H1 (cell line): Measurements from ENCODE around the gene SYVN1. TPM values are rescaled to one million over a fixed set of nuclear protein-coding genes. Genes with fewer than 3 reads are reported as not detected.
A peak's percentile ranks its signal among the peaks of the same experiment; 100 is the strongest.

Experiments
- CTCF ChIA-PET: fragments of 300-600 bp; sonication (Branson Sonifier 250); formaldehyde crosslinking; loops from one replicate; lab custom pipeline; 2021; ENCODE audit not compliant: partially characterized antibody; lab: Charles Lee
- POLR2A ChIA-PET: fragments of 300-600 bp; sonication (Branson Sonifier 250); formaldehyde crosslinking; loops from one replicate; lab custom pipeline; 2021; ENCODE audit warnings: inconsistent platforms; ENCODE audit not compliant: partially characterized antibody; lab: Charles Lee
- DNase-seq, 2 experiments: peaks; one replicate each; pipeline versions ENCODE4 v3.0.0 to v3.0.0-alpha.2; 2010 to 2022; ENCODE audit warnings: low spot score in 2 of 2, low read depth in 1 of 2, mixed read lengths in 1 of 2
- FAIRE-seq: peaks from 2 replicates; lab custom pipeline; 2011; peaks lifted over from hg19 to GRCh38; lab: Jason Lieb, UNC
- H2AFZ ChIP-seq: 2 replicates; pipeline ENCODE4 v1.8.1; 2012; ENCODE audit warnings: low read length, inconsistent platforms
- H2AK5ac ChIP-seq: 2 replicates; pipeline ENCODE4 v1.6.1; 2013; ENCODE audit warnings: low read depth, low read length
- H2BK120ac ChIP-seq: replicated peaks from 2 replicates; pipeline ENCODE3; 2013; ENCODE audit warnings: low read depth, low read length, inconsistent platforms
- H2BK12ac ChIP-seq: 2 replicates; pipeline ENCODE4 v1.6.1; 2013; ENCODE audit warnings: low read depth, low read length
- H2BK15ac ChIP-seq: 2 replicates; pipeline ENCODE4 v1.6.1; 2013; ENCODE audit warnings: low read length
- H2BK20ac ChIP-seq: 2 replicates; pipeline ENCODE4 v1.6.1; 2013; ENCODE audit warnings: low read length
- H2BK5ac ChIP-seq: 2 replicates; pipeline ENCODE4 v1.6.1; 2013; ENCODE audit warnings: low read depth, low read length
- H3K14ac ChIP-seq: 2 replicates; pipeline ENCODE4 v1.6.1; 2013; ENCODE audit warnings: inconsistent platforms; ENCODE audit not compliant: insufficient read length
- H3K18ac ChIP-seq: 2 replicates; pipeline ENCODE4 v1.6.1; 2013; ENCODE audit warnings: low read length; ENCODE audit errors: extremely low read depth
- H3K23ac ChIP-seq: 2 replicates; pipeline ENCODE4 v1.6.1; 2013; ENCODE audit warnings: inconsistent platforms; ENCODE audit not compliant: insufficient read length
- H3K23me2 ChIP-seq: 2 replicates; pipeline ENCODE4 v1.6.1; 2013; ENCODE audit warnings: low read depth, low read length
- H3K27ac ChIP-seq: 2 replicates; pipeline ENCODE4 v1.6.1; 2011; ENCODE audit warnings: low read depth, low read length, inconsistent platforms
- H3K27me3 ChIP-seq, 4 experiments: replicated peaks in 1 of 4; 1 replicate in 1 of 4; 2 replicates in 3 of 4; pipeline versions ENCODE4 v1.6.1 to v1.8.1; 2011 to 2013; ENCODE audit warnings: low read length in 3 of 4, mild to moderate bottlenecking in 3 of 4, inconsistent platforms in 2 of 4, mixed read lengths in 2 of 4, moderate library complexity in 1 of 4; ENCODE audit not compliant: control insufficient read depth in 3 of 4, insufficient read depth in 3 of 4; ENCODE audit errors: extremely low read depth in 1 of 4
- H3K36me3 ChIP-seq, 4 experiments: 2 replicates each; pipeline versions ENCODE4 v1.6.1 to v1.8.1; 2011 to 2013; ENCODE audit warnings: mild to moderate bottlenecking in 4 of 4, low read length in 3 of 4, moderate library complexity in 2 of 4, control low read depth in 1 of 4, inconsistent platforms in 1 of 4; ENCODE audit not compliant: insufficient read depth in 4 of 4, control insufficient read depth in 2 of 4
- H3K4ac ChIP-seq: replicated peaks from 2 replicates; pipeline ENCODE3; 2013; ENCODE audit warnings: low read length, low read depth, mixed read lengths, inconsistent platforms; ENCODE audit not compliant: insufficient read length
- H3K4me1 ChIP-seq, 4 experiments: replicated peaks in 1 of 4; 1 replicate in 1 of 4; 2 replicates in 3 of 4; pipeline versions ENCODE4 v1.6.1 to v1.8.1; 2011 to 2013; ENCODE audit warnings: low read length in 3 of 4, inconsistent platforms in 2 of 4, mixed read lengths in 1 of 4; ENCODE audit not compliant: insufficient read depth in 4 of 4, control insufficient read depth in 3 of 4
- H3K4me2 ChIP-seq, 2 experiments: 2 replicates each; pipeline versions ENCODE4 v1.6.1 to v1.8.1; 2011 to 2013; ENCODE audit warnings: low read depth in 2 of 2, low read length in 2 of 2, control low read depth in 1 of 2, inconsistent platforms in 1 of 2, mild to moderate bottlenecking in 1 of 2; ENCODE audit not compliant: insufficient read depth in 1 of 2
- H3K4me3 ChIP-seq, 4 experiments: fragments of 200-600, 300-600 bp in 1 of 4; sonication (generic), shearing (Covaris generic), sonication (Bioruptor Twin) in 1 of 4; 2 replicates each; pipeline versions ENCODE4 v1.5.1 to v1.8.1; 2011 to 2016; ENCODE audit warnings: low read length in 4 of 4, low read depth in 3 of 4, control low read depth in 2 of 4, inconsistent platforms in 2 of 4, mild to moderate bottlenecking in 2 of 4, mixed read lengths in 1 of 4, moderate library complexity in 1 of 4; ENCODE audit not compliant: insufficient read depth in 2 of 4; ENCODE audit errors: extremely low read depth in 1 of 4
- H3K56ac ChIP-seq: replicated peaks from 2 replicates; pipeline ENCODE3; 2013; ENCODE audit warnings: low read depth, mild to moderate bottlenecking, mixed read lengths, low read length, inconsistent platforms; ENCODE audit not compliant: insufficient read length
- H3K79me1 ChIP-seq: 2 replicates; pipeline ENCODE4 v1.6.1; 2013; ENCODE audit warnings: low read depth, low read length, control low read depth
- H3K79me2 ChIP-seq, 2 experiments: 2 replicates each; pipeline versions ENCODE4 v1.6.1 to v1.8.1; 2012 to 2013; ENCODE audit warnings: low read length in 2 of 2, mild to moderate bottlenecking in 2 of 2, inconsistent platforms in 1 of 2; ENCODE audit not compliant: insufficient read depth in 2 of 2, control insufficient read depth in 1 of 2
- H3K9ac ChIP-seq, 4 experiments: replicated peaks in 1 of 4; 1 replicate in 1 of 4; 2 replicates in 3 of 4; pipeline versions ENCODE4 v1.6.1 to v1.8.1; 2011 to 2013; ENCODE audit warnings: low read depth in 3 of 4, low read length in 3 of 4, control low read depth in 2 of 4, mild to moderate bottlenecking in 2 of 4, moderate library complexity in 2 of 4, inconsistent platforms in 1 of 4; ENCODE audit errors: extremely low read depth in 1 of 4
- H3K9me3 ChIP-seq, 2 experiments: 2 replicates each; pipeline versions ENCODE4 v1.6.1 to v1.8.1; 2012 to 2013; ENCODE audit warnings: mild to moderate bottlenecking in 2 of 2, moderate library complexity in 2 of 2, control low read depth in 1 of 2, inconsistent platforms in 1 of 2, low read depth in 1 of 2, low read length in 1 of 2, mixed read lengths in 1 of 2; ENCODE audit not compliant: insufficient read depth in 2 of 2
- H4K20me1 ChIP-seq, 2 experiments: replicated peaks in 1 of 2; 2 replicates each; pipeline versions ENCODE3 to v1.8.1; 2011 to 2013; ENCODE audit warnings: inconsistent platforms in 2 of 2, low read length in 2 of 2, mild to moderate bottlenecking in 1 of 2; ENCODE audit not compliant: insufficient read depth in 2 of 2, control insufficient read depth in 1 of 2
- H4K5ac ChIP-seq: 2 replicates; pipeline ENCODE4 v1.6.1; 2013; ENCODE audit warnings: low read length, low read depth, mixed read lengths, inconsistent platforms; ENCODE audit not compliant: insufficient read length
- H4K8ac ChIP-seq: 2 replicates; pipeline ENCODE4 v1.8.0; 2013; ENCODE audit warnings: mild to moderate bottlenecking, moderate library complexity, low read length, inconsistent platforms; ENCODE audit not compliant: insufficient read depth; ENCODE audit errors: extremely low read depth
- H4K91ac ChIP-seq: replicated peaks from 2 replicates; pipeline ENCODE3; 2013; ENCODE audit warnings: low read length, mixed read lengths, inconsistent platforms; ENCODE audit not compliant: insufficient read length
- ASH2L ChIP-seq: fragments of 200-600, 300-600 bp; sonication (generic); IDR thresholded peaks from one replicate; pipeline ENCODE4 v1.7.1; 2017; ENCODE audit warnings: low read length
- CTBP2 ChIP-seq: IDR thresholded peaks from 2 replicates; pipeline ENCODE4 v1.7.0; 2011; ENCODE audit warnings: borderline replicate concordance, mild to moderate bottlenecking, moderate library complexity, mixed read lengths, low read length; ENCODE audit not compliant: insufficient read depth, insufficient read length
- EGR1 ChIP-seq: IDR thresholded peaks from 2 replicates; pipeline ENCODE4 v1.6.1; 2011; ENCODE audit warnings: low read depth, low read length, borderline replicate concordance
- EP300 ChIP-seq, 2 experiments: IDR thresholded peaks; 1 replicate in 1 of 2; 2 replicates in 1 of 2; pipeline ENCODE4 v1.6.1; 2011 to 2012; ENCODE audit warnings: low read depth in 2 of 2, low read length in 2 of 2, mild to moderate bottlenecking in 2 of 2, borderline replicate concordance in 1 of 2, inconsistent platforms in 1 of 2, moderate library complexity in 1 of 2
- KDM4A ChIP-seq: IDR thresholded peaks from one replicate; pipeline ENCODE4 v1.7.1; 2012; ENCODE audit warnings: low read depth, mild to moderate bottlenecking, moderate library complexity, low read length, inconsistent platforms; ENCODE audit not compliant: severe bottlenecking
- RNF2 ChIP-seq: fragments of 200-900, 300-1000 bp; sonication (generic); IDR thresholded peaks from 2 replicates; pipeline ENCODE4 v1.7.1; 2016; ENCODE audit warnings: borderline replicate concordance, low read depth, mild to moderate bottlenecking, antibody characterized with exemption, low read length; ENCODE audit not compliant: poor library complexity, severe bottlenecking; ENCODE audit errors: missing control alignments
- TEAD4 ChIP-seq: IDR thresholded peaks from 2 replicates; pipeline ENCODE4 v1.6.1; 2012; ENCODE audit warnings: low read depth, low read length, inconsistent platforms, mixed read lengths
- WGBS, 2 experiments: shearing (Covaris generic) in 1 of 2; methylation state at CpG; one replicate each; pipeline versions ENCODE4 v1.1.6 to v1.1.7; 2013 to 2015; ENCODE audit warnings: low lambda C conversion rate in 2 of 2, mixed read lengths in 2 of 2, inconsistent platforms in 1 of 2, low coverage in 1 of 2, missing lambda C conversion rate in 1 of 2; ENCODE audit not compliant: insufficient replicate concordance in 2 of 2, insufficient coverage in 1 of 2, insufficient read length in 1 of 2; ENCODE audit errors: extremely low coverage in 1 of 2, missing lambda C conversion rate in 1 of 2; 5-methylcytosine and 5-hydroxymethylcytosine counted together
- polyA plus RNA-seq, 7 experiments: library from polyadenylated mRNA; depleted of rRNA in 3 of 7; stranded (reverse) in 5 of 7; unstranded in 2 of 7; fragments of >200 nt in 5 of 7; fragments of 200-250 nt in 2 of 7; gene quantifications; 1 replicate in 5 of 7; 2 replicates in 1 of 7; 4 replicates in 1 of 7; pipeline versions ENCODE4 v1.2.1 to v1.2.3, GENCODE V29; 2011 to 2013; ENCODE audit warnings: missing spikeins in 2 of 7, mixed read lengths in 2 of 7
- total RNA-seq: library from RNA; stranded (reverse); fragmentation: NEBNext Ultra II Directional; extraction: Animal tissue kit (Norgen Biotek cat#: 25700); gene quantifications from 2 replicates; pipeline ENCODE4 v1.2.1, GENCODE V29; 2021

The SYVN1 gene
- total and polyA plus RNA-seq, 2 of the 8 experiments (the other 6 are each of a cell fraction or from before 2014, with no cell fraction given), result 27.8 to 29.4 TPM

GRCh38 chr11:65110354-65110861 lies 23.9 kb downstream of the SYVN1 start:
- Histone ChIP-seq H2AFZ (no peak overlapping the region), H3K23ac (no peak overlapping the region), H4K91ac (no peak overlapping the region), H3K9ac (no peak overlapping the region), H2AK5ac (no peak overlapping the region), H4K8ac (no peak overlapping the region), H2BK15ac (no peak overlapping the region), H3K9me3 (no peaks in the 10 kb centered on the region), H3K79me2 (no peaks in the 10 kb centered on the region), H2BK12ac (no peak overlapping the region), H3K56ac (no peak overlapping the region), H3K14ac (no peak overlapping the region), H3K36me3 (peaks cover 0 to 13% (median 0%) of the 10 kb centered on the region in 4 experiments; a peak in 1 of 8 replicates), H2BK5ac (no peak overlapping the region), H3K79me1 (peaks cover 7% of the 10 kb centered on the region; the same call in 1 of the 2 replicates), H3K4me2 (peak overlapping the region in 1 of 2 experiments; percentile 41; a peak in 1 of 4 replicates), H4K5ac (no peak overlapping the region), H3K23me2 (peaks cover 12% of the 10 kb centered on the region; the same call in 1 of the 2 replicates), H3K27me3 (no peaks in the 10 kb centered on the region), H3K27ac (no peak overlapping the region), H3K18ac (no peak overlapping the region), H3K4ac (no peak overlapping the region), H2BK20ac (no peak overlapping the region), H3K4me3 (no peak overlapping the region), H2BK120ac (no peak overlapping the region), H4K20me1 (peaks cover 0 to 19% of the 10 kb centered on the region in 2 experiments), H3K4me1 (peaks cover 2 to 18% (median 12%) of the 10 kb centered on the region in 4 experiments)
- CTCF ChIA-PET, result interaction anchor here (0.5 to 7.9 kb wide), 48 partner anchors 7 to 323 kb away, joined by 3 to 85 read pairs (median 3); partner anchors contain the start of genes FAU, MAJIN, MRPL49 and SNX15
- POLR2A ChIA-PET, result interaction anchor here (0.6 to 17.4 kb wide), 16 partner anchors 8 to 387 kb away, joined by 3 to 305 read pairs (median 7); partner anchors contain the start of genes ARL2, CDCA5, FAU and MRPL49
- 32% methylated on average over 17 of the region's 18 CpGs; no CpG with 5 or more reads in 1 of the 2 experiments for WGBS, 2 experiments
- DNase-seq (peak; percentile 84 to 100), FAIRE-seq (peak; percentile 94)
- TF ChIP-seq ASH2L (no peak), TEAD4 (no peak), KDM4A (no peak), EP300 (IDR thresholded peaks at IDR 0.05; ENCODE audit: borderline replicate concordance in 1 of 2, low read depth in 2 of 2, low read length in 2 of 2) (no peak), RNF2 (no peak), CTBP2 (no peak), EGR1 (no peak)
